ENCODE data around the gene PSPN.
A peak's percentile ranks its signal among the peaks of the same experiment; 100 is the strongest.

PSPN gene

GRCh38 chr19:6375411-6376010 lies at the start of gene PSPN:
Gene PSPN, minus strand, starts transcription at chr19:6375933. Its CDS starts 84 bp downstream, at chr19:6375849.
- peaks cover 10% of the 10 kb centered on the region for H3K36me3 ChIP-seq (ENCODE audit: control insufficient read depth, insufficient read depth, low read length)
- H3K4me1 ChIP-seq (ENCODE audit: control insufficient read depth, insufficient read depth, low read length) = peaks cover 6% of the 10 kb centered on the region
- no peak within 1 kb of the TSS for H3K9ac ChIP-seq (ENCODE audit: low read length)
- H3K27me3 ChIP-seq (ENCODE audit: control insufficient read depth, insufficient read depth, low read length) = no peaks in the 10 kb centered on the region
- no peak within 1 kb of the TSS for H3K4me3 ChIP-seq (ENCODE audit: low read length)
- no peak within 1 kb of the TSS for H3K27ac ChIP-seq (ENCODE audit: low read depth, low read length)

GRCh38 chr19:6424939-6425731 lies 49.4 kb upstream of the PSPN start:
- peaks cover 5% of the 10 kb centered on the region for H3K36me3 ChIP-seq (ENCODE audit: control insufficient read depth, insufficient read depth, low read length)
- no peaks in the 10 kb centered on the region for H3K27me3 ChIP-seq (ENCODE audit: control insufficient read depth, insufficient read depth, low read length)
- H3K9ac ChIP-seq (ENCODE audit: low read length) = no peak overlapping the region
- peak overlapping the region; percentile 19 for H3K4me3 ChIP-seq (ENCODE audit: low read length)
- peaks cover 7% of the 10 kb centered on the region for H3K4me1 ChIP-seq (ENCODE audit: control insufficient read depth, insufficient read depth, low read length)
- peak overlapping the region; percentile 79 for H3K27ac ChIP-seq (ENCODE audit: low read depth, low read length)

GRCh38 chr19:6424195-6424938 lies 48.6 kb upstream of the PSPN start, which contains the start of gene KHSRP:
Gene KHSRP, minus strand, starts transcription at chr19:6424811. Its CDS starts 110 bp downstream, at chr19:6424701.
- H3K27me3 ChIP-seq (ENCODE audit: control insufficient read depth, insufficient read depth, low read length) = no peaks in the 10 kb centered on the region

GRCh38 chr19:6423499-6424194 lies 47.9 kb upstream of the PSPN start:
- peak overlapping the region; percentile 29 for H3K9ac ChIP-seq (ENCODE audit: low read length)
- no peaks in the 10 kb centered on the region for H3K27me3 ChIP-seq (ENCODE audit: control insufficient read depth, insufficient read depth, low read length)
- H3K4me1 ChIP-seq (ENCODE audit: control insufficient read depth, insufficient read depth, low read length) = peaks cover 7% of the 10 kb centered on the region
- H3K36me3 ChIP-seq (ENCODE audit: control insufficient read depth, insufficient read depth, low read length) = peaks cover 5% of the 10 kb centered on the region
- H3K4me3 ChIP-seq (ENCODE audit: low read length) = peak overlapping the region; percentile 85
- H3K27ac ChIP-seq (ENCODE audit: low read depth, low read length) = peak overlapping the region; percentile 41

More at GRCh38 chr19:6424195-6424938, 48.6 kb upstream of the PSPN start, which contains the start of gene KHSRP:
- peak within 1 kb of the TSS; percentile 85 for H3K4me3 ChIP-seq (ENCODE audit: low read length)
- peak within 1 kb of the TSS; percentile 79 for H3K27ac ChIP-seq (ENCODE audit: low read depth, low read length)
- peak within 1 kb of the TSS; percentile 29 for H3K9ac ChIP-seq (ENCODE audit: low read length)
- peaks cover 7% of the 10 kb centered on the region for H3K4me1 ChIP-seq (ENCODE audit: control insufficient read depth, insufficient read depth, low read length)
- H3K36me3 ChIP-seq (ENCODE audit: control insufficient read depth, insufficient read depth, low read length) = peaks cover 5% of the 10 kb centered on the region

- Histone ChIP-seq H3K4me3 (ENCODE audit: low read length) (no peak overlapping the region), H3K27me3 (ENCODE audit: control insufficient read depth, insufficient read depth, low read length) (no peaks in the 10 kb centered on the region), H3K27ac (ENCODE audit: low read depth, low read length) (no peak overlapping the region), H3K4me1 (ENCODE audit: control insufficient read depth, insufficient read depth, low read length) (peaks cover 7% of the 10 kb centered on the region), H3K9ac (ENCODE audit: low read length) (no peak overlapping the region), H3K36me3 (ENCODE audit: control insufficient read depth, insufficient read depth, low read length) (peaks cover 24% of the 10 kb centered on the region)
These were observed 45.6 kb upstream of the PSPN start for GRCh38 chr19:6421075-6422014.

GRCh38 chr19:6418562-6418932 lies 42.8 kb upstream of the PSPN start:
- H3K27ac ChIP-seq (ENCODE audit: low read depth, low read length) = no peak overlapping the region

GRCh38 chr19:6417713-6418561 lies 42.2 kb upstream of the PSPN start:
- no peaks in the 10 kb centered on the region for H3K4me1 ChIP-seq (ENCODE audit: control insufficient read depth, insufficient read depth, low read length)
- H3K9ac ChIP-seq (ENCODE audit: low read length) = no peak overlapping the region
- H3K27me3 ChIP-seq (ENCODE audit: control insufficient read depth, insufficient read depth, low read length) = no peaks in the 10 kb centered on the region
- peaks cover 43% of the 10 kb centered on the region for H3K36me3 ChIP-seq (ENCODE audit: control insufficient read depth, insufficient read depth, low read length)
- no peak overlapping the region for H3K4me3 ChIP-seq (ENCODE audit: low read length)
- no peak overlapping the region for H3K27ac ChIP-seq (ENCODE audit: low read depth, low read length)

More at GRCh38 chr19:6418562-6418932, 42.8 kb upstream of the PSPN start:
- Histone ChIP-seq H3K27me3 (ENCODE audit: control insufficient read depth, insufficient read depth, low read length) (no peaks in the 10 kb centered on the region), H3K36me3 (ENCODE audit: control insufficient read depth, insufficient read depth, low read length) (peaks cover 43% of the 10 kb centered on the region), H3K4me1 (ENCODE audit: control insufficient read depth, insufficient read depth, low read length) (peaks cover 5% of the 10 kb centered on the region), H3K4me3 (ENCODE audit: low read length) (no peak overlapping the region), H3K9ac (ENCODE audit: low read length) (no peak overlapping the region)

- peaks cover 42% of the 10 kb centered on the region for H3K36me3 ChIP-seq (ENCODE audit: control insufficient read depth, insufficient read depth, low read length)
- no peaks in the 10 kb centered on the region for H3K27me3 ChIP-seq (ENCODE audit: control insufficient read depth, insufficient read depth, low read length)
- no peak overlapping the region for H3K27ac ChIP-seq (ENCODE audit: low read depth, low read length)
- no peak overlapping the region for H3K9ac ChIP-seq (ENCODE audit: low read length)
- H3K4me1 ChIP-seq (ENCODE audit: control insufficient read depth, insufficient read depth, low read length) = no peaks in the 10 kb centered on the region
- H3K4me3 ChIP-seq (ENCODE audit: low read length) = no peak overlapping the region
These were observed 41.1 kb upstream of the PSPN start for GRCh38 chr19:6416658-6417405.

- H3K27ac ChIP-seq (ENCODE audit: low read depth, low read length) = no peak overlapping the region
- no peak overlapping the region for H3K9ac ChIP-seq (ENCODE audit: low read length)
- H3K4me3 ChIP-seq (ENCODE audit: low read length) = no peak overlapping the region
- H3K27me3 ChIP-seq (ENCODE audit: control insufficient read depth, insufficient read depth, low read length) = no peaks in the 10 kb centered on the region
- H3K4me1 ChIP-seq (ENCODE audit: control insufficient read depth, insufficient read depth, low read length) = no peaks in the 10 kb centered on the region
- H3K36me3 ChIP-seq (ENCODE audit: control insufficient read depth, insufficient read depth, low read length) = peaks cover 39% of the 10 kb centered on the region
These were observed 40.0 kb upstream of the PSPN start for GRCh38 chr19:6415591-6416190.
